22Rv1 (cell line): ENCODE measurements around the gene BCAP31.

Experiments
- H3K27ac ChIP-seq: fragments of 450-650 bp; 2 replicates; pipeline ENCODE4 v1.5.1; 2017
- CTCF ChIP-seq: fragments of 450-650 bp; IDR thresholded peaks from 2 replicates; pipeline ENCODE4 v1.5.1; 2017; ENCODE audit warnings: mild to moderate bottlenecking
- ZFX ChIP-seq: fragments of 450-650 bp; IDR thresholded peaks from 2 replicates; pipeline ENCODE4 v1.6.1; 2017; ENCODE audit warnings: antibody characterized with exemption, borderline replicate concordance

BCAP31 gene

GRCh38 chrX:153689654-153690465 lies 34.3 kb downstream of the BCAP31 start:
- 0 out of 2 replicates have a peak overlapping the region, but pooled peaks have one; percentile 10 for H3K27ac ChIP-seq
- no peak for TF ChIP-seq CTCF
- TF ChIP-seq ZFX, result no peak

GRCh38 chrX:153688911-153689590 lies 35.1 kb downstream of the BCAP31 start:
- peak overlapping the region; percentile 61 for H3K27ac ChIP-seq
- TF ChIP-seq CTCF, result no peak
- no peak for TF ChIP-seq ZFX

- H3K27ac ChIP-seq, result peak overlapping the region; percentile 61
- TF ChIP-seq ZFX (no peak), CTCF (no peak)
Measured at GRCh38 chrX:153688506-153688905, 35.7 kb downstream of the BCAP31 start.

GRCh38 chrX:153688071-153688470 lies 36.1 kb downstream of the BCAP31 start:
- peak overlapping the region; percentile 61; the same call in 1 of the 2 replicates for H3K27ac ChIP-seq
- TF ChIP-seq CTCF (no peak), ZFX (no peak)

- 0 out of 2 replicates have a peak, but pooled peaks have one; percentile 2 for TF ChIP-seq CTCF
- no peak for TF ChIP-seq ZFX
- H3K27ac ChIP-seq, result peak within 1 kb of the TSS; percentile 61
Measured at GRCh38 chrX:153687121-153688039, 36.8 kb downstream of the BCAP31 start, which contains the start of gene SLC6A8. SLC6A8 (plus strand) TSS chrX:153687926; CDS start chrX:153688575, 649 bp downstream.

GRCh38 chrX:153686711-153687110 lies 37.5 kb downstream of the BCAP31 start:
- H3K27ac ChIP-seq, result no peak overlapping the region
- no peak for TF ChIP-seq ZFX
- TF ChIP-seq CTCF, result no peak
